HepG2 (cell line): Measurements from ENCODE around the gene UQCRC2. TPM values are rescaled to one million over a fixed set of nuclear protein-coding genes. Genes with fewer than 3 reads are reported as not detected.

Source experiments
- CAMTA2 ChIP-seq: sonication (generic); formaldehyde crosslinking; IDR thresholded peaks from 2 replicates; pipeline ENCODE4 v1.4.0; 2020; ENCODE audit warnings: mild to moderate bottlenecking, missing genetic modification reagents, borderline replicate concordance
- HOXD1 ChIP-seq: sonication (generic); formaldehyde crosslinking; IDR thresholded peaks from 2 replicates; pipeline ENCODE4 v1.5.0; 2020; ENCODE audit warnings: missing genetic modification reagents
- JUND ChIP-seq: sonication (generic); formaldehyde crosslinking; IDR thresholded peaks from 2 replicates; pipeline ENCODE4 v1.8.0; 2022; ENCODE audit warnings: mild to moderate bottlenecking, missing genetic modification reagents
- MEIS1 ChIP-seq: sonication (generic); formaldehyde crosslinking; IDR thresholded peaks from 2 replicates; pipeline ENCODE4 v1.9.0; 2021; ENCODE audit warnings: mild to moderate bottlenecking, missing genetic modification reagents, moderate library complexity, borderline replicate concordance
- NFE2L1 ChIP-seq: sonication (generic); formaldehyde crosslinking; IDR thresholded peaks from 2 replicates; pipeline ENCODE4 v1.4.0; 2020; ENCODE audit warnings: missing genetic modification reagents, mild to moderate bottlenecking, borderline replicate concordance
- PPARG ChIP-seq: conservative IDR thresholded peaks from 2 replicates; pipeline ENCODE4 v1.6.1; 2016; ENCODE audit warnings: missing biosample characterization, missing genetic modification reagents
- SOX6 ChIP-seq, 2 experiments: fragments of 450-650 bp in 1 of 2; sonication (generic) in 1 of 2; formaldehyde crosslinking in 1 of 2; IDR thresholded peaks; 2 replicates each; pipeline versions ENCODE4 v1.4.0 to v1.6.1; 2017 to 2020; ENCODE audit warnings: antibody characterized with exemption in 1 of 2, mild to moderate bottlenecking in 1 of 2, missing genetic modification reagents in 1 of 2
- SPEN ChIP-seq: sonication (generic); formaldehyde crosslinking; IDR thresholded peaks from 2 replicates; pipeline ENCODE4 v1.5.1; 2020; ENCODE audit warnings: low read depth, mild to moderate bottlenecking, missing genetic modification reagents
- SSRP1 ChIP-seq: IDR thresholded peaks from 2 replicates; pipeline ENCODE4 v1.6.1; 2016; ENCODE audit warnings: control low read depth
- ZFP41 ChIP-seq: sonication (generic); formaldehyde crosslinking; IDR thresholded peaks from 2 replicates; pipeline ENCODE4 v1.4.0; 2020; ENCODE audit warnings: mild to moderate bottlenecking, missing genetic modification reagents, borderline replicate concordance
- ZNF326 ChIP-seq: sonication (generic); formaldehyde crosslinking; IDR thresholded peaks from 2 replicates; pipeline ENCODE4 v1.4.0; 2020; ENCODE audit warnings: missing genetic modification reagents, borderline replicate concordance
- ZNF543 ChIP-seq: sonication (generic); formaldehyde crosslinking; IDR thresholded peaks from 2 replicates; pipeline ENCODE4 v1.4.0; 2020; ENCODE audit warnings: mild to moderate bottlenecking, missing genetic modification reagents
- ZNF546 ChIP-seq: sonication (generic); formaldehyde crosslinking; conservative IDR thresholded peaks from 2 replicates; pipeline ENCODE4 v1.8.1; 2023; ENCODE audit warnings: mild to moderate bottlenecking, missing genetic modification reagents
- ZNF562 ChIP-seq: sonication (generic); formaldehyde crosslinking; IDR thresholded peaks from 2 replicates; pipeline ENCODE4 v1.8.0; 2022; ENCODE audit warnings: missing genetic modification reagents, borderline replicate concordance
- polyA plus RNA-seq, 8 experiments: library from polyadenylated mRNA; depleted of rRNA in 3 of 8; stranded (reverse) in 7 of 8; unstranded in 1 of 8; fragments of >200 nt; fragmentation: Illumina TruSeq in 4 of 8; extraction: Trizol in 4 of 8; gene quantifications; 2 replicates each; pipeline versions ENCODE4 v1.2.1 to v1.2.3, GENCODE V29; 2011 to 2016; ENCODE audit warnings: low read depth in 4 of 8, missing spikeins in 1 of 8, mixed read lengths in 1 of 8; ENCODE audit not compliant: insufficient read depth in 1 of 8
- total RNA-seq, 5 experiments: library from RNA; depleted of rRNA; stranded (reverse); fragments of >200 nt; fragmentation: Illumina TruSeq; extraction: Trizol; gene quantifications; 2 replicates each; pipeline ENCODE4 v1.2.3, GENCODE V29; 2016; ENCODE audit warnings: low read depth in 1 of 5
- TF ChIP-seq, protein P1 (sequence below): sonication (generic); formaldehyde crosslinking; IDR thresholded peaks from 2 replicates; pipeline ENCODE4 v1.4.0; 2020; ENCODE audit warnings: missing genetic modification reagents, borderline replicate concordance
- TF ChIP-seq, protein P2 (sequence below): sonication (generic); formaldehyde crosslinking; IDR thresholded peaks from 2 replicates; pipeline ENCODE4 v1.5.0; 2020; ENCODE audit warnings: mild to moderate bottlenecking, missing genetic modification reagents
- TF ChIP-seq, protein P3 (sequence below): sonication (generic); formaldehyde crosslinking; IDR thresholded peaks from 2 replicates; pipeline ENCODE4 v1.9.0; 2021; ENCODE audit warnings: missing genetic modification reagents, mild to moderate bottlenecking, borderline replicate concordance
- TF ChIP-seq, protein P4 (sequence below): sonication (generic); formaldehyde crosslinking; IDR thresholded peaks from 2 replicates; pipeline ENCODE4 v1.4.0; 2020; ENCODE audit warnings: mild to moderate bottlenecking, missing genetic modification reagents
- TF ChIP-seq, protein P5 (sequence below): sonication (generic); formaldehyde crosslinking; conservative IDR thresholded peaks from 2 replicates; pipeline ENCODE4 v1.5.0; 2020; ENCODE audit warnings: missing genetic modification reagents

UQCRC2 gene
- total and polyA plus RNA-seq, 2 of the 13 experiments (the other 11 are each of a cell fraction or from before 2014, with no cell fraction given): 442 to 536 TPM

DNA sequence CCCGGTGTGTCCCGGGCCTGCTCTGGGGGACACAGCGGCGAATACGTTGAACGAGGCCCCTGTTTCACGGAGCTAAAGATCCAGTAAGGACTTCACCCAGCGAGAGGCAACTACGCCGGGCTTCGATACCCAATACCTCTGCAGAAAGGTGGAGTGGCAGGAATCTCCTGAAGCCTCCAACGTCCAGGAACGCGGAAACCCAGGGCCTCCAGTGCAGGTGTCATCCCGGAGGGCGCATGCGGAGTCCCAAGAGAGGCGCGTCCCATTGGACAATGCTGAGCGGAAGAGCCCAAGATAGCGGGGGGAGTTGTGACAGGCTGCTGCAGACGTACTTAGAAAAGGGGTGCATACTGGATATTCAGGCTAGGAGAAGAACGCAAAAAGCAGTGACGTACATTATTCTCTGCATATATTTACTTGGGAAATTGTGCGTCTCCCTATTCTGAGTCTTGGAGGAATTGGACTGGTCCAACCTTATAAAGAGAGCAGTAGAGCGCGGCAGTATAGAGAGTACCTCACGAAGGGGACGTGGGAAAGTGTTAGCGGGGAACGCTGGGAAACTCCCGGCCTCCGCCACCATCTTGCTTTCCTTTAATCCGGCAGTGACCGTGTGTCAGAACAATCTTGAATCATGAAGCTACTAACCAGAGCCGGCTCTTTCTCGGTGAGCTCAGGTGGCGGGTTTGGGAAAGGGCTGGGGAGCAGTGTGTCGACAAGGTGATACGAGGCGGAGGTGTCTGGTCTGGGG lies at the start of gene UQCRC2 (continued):
- TF ChIP-seq, protein P1, sequence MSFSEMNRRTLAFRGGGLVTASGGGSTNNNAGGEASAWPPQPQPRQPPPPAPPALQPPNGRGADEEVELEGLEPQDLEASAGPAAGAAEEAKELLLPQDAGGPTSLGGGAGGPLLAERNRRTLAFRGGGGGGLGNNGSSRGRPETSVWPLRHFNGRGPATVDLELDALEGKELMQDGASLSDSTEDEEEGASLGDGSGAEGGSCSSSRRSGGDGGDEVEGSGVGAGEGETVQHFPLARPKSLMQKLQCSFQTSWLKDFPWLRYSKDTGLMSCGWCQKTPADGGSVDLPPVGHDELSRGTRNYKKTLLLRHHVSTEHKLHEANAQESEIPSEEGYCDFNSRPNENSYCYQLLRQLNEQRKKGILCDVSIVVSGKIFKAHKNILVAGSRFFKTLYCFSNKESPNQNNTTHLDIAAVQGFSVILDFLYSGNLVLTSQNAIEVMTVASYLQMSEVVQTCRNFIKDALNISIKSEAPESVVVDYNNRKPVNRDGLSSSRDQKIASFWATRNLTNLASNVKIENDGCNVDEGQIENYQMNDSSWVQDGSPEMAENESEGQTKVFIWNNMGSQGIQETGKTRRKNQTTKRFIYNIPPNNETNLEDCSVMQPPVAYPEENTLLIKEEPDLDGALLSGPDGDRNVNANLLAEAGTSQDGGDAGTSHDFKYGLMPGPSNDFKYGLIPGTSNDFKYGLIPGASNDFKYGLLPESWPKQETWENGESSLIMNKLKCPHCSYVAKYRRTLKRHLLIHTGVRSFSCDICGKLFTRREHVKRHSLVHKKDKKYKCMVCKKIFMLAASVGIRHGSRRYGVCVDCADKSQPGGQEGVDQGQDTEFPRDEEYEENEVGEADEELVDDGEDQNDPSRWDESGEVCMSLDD (CRISPR knock-in tag): no peak; the same call in none of the 2 replicates
- TF ChIP-seq, protein P2, sequence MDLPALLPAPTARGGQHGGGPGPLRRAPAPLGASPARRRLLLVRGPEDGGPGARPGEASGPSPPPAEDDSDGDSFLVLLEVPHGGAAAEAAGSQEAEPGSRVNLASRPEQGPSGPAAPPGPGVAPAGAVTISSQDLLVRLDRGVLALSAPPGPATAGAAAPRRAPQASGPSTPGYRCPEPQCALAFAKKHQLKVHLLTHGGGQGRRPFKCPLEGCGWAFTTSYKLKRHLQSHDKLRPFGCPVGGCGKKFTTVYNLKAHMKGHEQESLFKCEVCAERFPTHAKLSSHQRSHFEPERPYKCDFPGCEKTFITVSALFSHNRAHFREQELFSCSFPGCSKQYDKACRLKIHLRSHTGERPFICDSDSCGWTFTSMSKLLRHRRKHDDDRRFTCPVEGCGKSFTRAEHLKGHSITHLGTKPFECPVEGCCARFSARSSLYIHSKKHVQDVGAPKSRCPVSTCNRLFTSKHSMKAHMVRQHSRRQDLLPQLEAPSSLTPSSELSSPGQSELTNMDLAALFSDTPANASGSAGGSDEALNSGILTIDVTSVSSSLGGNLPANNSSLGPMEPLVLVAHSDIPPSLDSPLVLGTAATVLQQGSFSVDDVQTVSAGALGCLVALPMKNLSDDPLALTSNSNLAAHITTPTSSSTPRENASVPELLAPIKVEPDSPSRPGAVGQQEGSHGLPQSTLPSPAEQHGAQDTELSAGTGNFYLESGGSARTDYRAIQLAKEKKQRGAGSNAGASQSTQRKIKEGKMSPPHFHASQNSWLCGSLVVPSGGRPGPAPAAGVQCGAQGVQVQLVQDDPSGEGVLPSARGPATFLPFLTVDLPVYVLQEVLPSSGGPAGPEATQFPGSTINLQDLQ: no peak
- TF ChIP-seq CAMTA2 (peak; percentile 93), ZFP41 (CRISPR knock-in tag) (no peak), ZNF546 (no peak), MEIS1 (peak; percentile 96), SPEN (CRISPR knock-in tag) (peak; percentile 99), ZNF543 (CRISPR knock-in tag) (peak; percentile 91), ZNF326 (no peak), SOX6 (IDR thresholded peaks at IDR 0.05) (no peak), SOX6 (CRISPR knock-in tag; IDR thresholded peaks at IDR 0.05) (peak; percentile 71), SSRP1 (CRISPR knock-in tag) (no peak), PPARG (no peak; the same call in 1 of the 2 replicates), HOXD1 (CRISPR knock-in tag) (no peak; the same call in none of the 2 replicates), NFE2L1 (CRISPR knock-in tag) (no peak), ZNF562 (CRISPR knock-in tag) (no peak), JUND (CRISPR knock-in tag) (no peak; the same call in 1 of the 2 replicates)
- TF ChIP-seq, protein P3, sequence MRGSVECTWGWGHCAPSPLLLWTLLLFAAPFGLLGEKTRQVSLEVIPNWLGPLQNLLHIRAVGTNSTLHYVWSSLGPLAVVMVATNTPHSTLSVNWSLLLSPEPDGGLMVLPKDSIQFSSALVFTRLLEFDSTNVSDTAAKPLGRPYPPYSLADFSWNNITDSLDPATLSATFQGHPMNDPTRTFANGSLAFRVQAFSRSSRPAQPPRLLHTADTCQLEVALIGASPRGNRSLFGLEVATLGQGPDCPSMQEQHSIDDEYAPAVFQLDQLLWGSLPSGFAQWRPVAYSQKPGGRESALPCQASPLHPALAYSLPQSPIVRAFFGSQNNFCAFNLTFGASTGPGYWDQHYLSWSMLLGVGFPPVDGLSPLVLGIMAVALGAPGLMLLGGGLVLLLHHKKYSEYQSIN (CRISPR knock-in tag): peak; percentile 91; the same call in 1 of the 2 replicates
- TF ChIP-seq, protein P4, sequence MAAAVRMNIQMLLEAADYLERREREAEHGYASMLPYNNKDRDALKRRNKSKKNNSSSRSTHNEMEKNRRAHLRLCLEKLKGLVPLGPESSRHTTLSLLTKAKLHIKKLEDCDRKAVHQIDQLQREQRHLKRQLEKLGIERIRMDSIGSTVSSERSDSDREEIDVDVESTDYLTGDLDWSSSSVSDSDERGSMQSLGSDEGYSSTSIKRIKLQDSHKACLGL (CRISPR knock-in tag): peak; percentile 94; the same call in 1 of the 2 replicates
- TF ChIP-seq, protein P5, sequence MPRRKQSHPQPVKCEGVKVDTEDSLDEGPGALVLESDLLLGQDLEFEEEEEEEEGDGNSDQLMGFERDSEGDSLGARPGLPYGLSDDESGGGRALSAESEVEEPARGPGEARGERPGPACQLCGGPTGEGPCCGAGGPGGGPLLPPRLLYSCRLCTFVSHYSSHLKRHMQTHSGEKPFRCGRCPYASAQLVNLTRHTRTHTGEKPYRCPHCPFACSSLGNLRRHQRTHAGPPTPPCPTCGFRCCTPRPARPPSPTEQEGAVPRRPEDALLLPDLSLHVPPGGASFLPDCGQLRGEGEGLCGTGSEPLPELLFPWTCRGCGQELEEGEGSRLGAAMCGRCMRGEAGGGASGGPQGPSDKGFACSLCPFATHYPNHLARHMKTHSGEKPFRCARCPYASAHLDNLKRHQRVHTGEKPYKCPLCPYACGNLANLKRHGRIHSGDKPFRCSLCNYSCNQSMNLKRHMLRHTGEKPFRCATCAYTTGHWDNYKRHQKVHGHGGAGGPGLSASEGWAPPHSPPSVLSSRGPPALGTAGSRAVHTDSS (CRISPR knock-in tag): no peak; the same call in 1 of the 2 replicates
